Stimulated activated CD8-positive, alpha-beta memory T cell treated with anti-CD3 and anti-CD28 coated beads, Interleukin-15, amount 100 ng/mL, for 24 hours (primary cell): ENCODE data around the gene TACR2.

ENCODE experiments used
- DNase-seq: peaks from one replicate; pipeline ENCODE4 v3.0.0-alpha.2; 2020; ENCODE audit warnings: low read depth

Gene TACR2

GRCh38 chr10:69374242-69374641 lies 42.5 kb downstream of the TACR2 start:
- DNase-seq = no peak

DNA sequence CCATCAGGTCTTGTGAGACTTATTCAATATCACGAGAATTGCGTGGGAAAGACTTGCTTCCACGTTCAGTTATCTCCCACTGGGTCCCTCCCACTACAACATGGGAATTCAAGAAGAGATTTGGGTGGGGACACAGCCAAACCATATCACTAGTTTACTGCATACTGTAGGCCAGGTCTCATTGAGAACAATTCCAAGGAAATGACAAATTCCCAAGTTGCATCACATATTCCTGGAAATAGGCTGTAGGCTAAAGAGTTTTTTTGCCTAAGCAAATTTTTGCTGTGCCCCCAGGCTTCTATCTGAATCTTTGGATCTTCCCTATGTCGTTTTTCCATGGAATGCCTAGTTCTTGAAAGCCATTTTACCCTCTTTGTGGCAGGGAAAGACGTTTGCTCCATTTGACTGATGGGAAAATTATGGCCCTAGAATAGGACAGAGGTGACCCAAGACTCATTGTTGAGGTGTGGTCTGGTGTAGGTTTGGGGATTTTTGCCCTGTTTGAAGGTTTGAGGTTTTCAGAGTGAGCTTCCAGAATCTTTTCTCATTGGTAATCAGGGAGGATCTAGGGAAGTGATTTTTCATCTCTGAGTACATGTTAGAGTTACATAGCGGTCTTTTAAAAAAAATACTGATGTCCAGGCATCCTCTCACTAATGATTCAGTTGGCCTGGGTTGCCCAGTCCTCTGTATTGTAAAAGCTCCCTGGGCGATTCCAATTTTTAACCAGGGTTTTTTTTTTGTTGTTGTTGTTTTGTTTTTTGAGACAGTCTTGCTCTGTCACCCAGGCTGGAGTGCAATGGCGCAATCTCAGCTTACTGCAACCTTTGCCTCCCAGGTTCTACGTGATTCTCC lies 44.4 kb downstream of the TACR2 start:
- DNase-seq = no peak

GRCh38 chr10:69367469-69367868 lies 49.2 kb downstream of the TACR2 start:
- no peak for DNase-seq

DNA sequence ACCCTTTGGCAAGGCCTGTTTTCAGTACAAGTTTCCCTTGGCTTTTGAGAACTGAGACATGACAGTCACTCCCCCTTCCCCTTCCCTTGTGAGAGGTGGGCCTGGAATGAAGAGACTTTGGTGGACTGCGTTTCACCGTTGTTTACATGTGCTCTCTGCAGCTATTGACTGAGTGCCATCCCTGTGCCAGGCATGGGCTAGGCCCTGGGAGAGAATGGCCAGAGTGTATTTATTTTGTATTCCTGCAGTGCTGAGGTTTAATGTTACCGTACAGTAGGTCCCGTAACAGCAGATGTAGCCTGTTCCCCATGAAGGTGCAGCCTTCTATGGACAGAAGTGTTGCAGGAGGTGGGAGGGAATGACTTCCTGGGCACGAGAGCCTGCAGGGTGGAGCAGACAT lies 50.0 kb downstream of the TACR2 start:
- DNase-seq = no peak

DNA sequence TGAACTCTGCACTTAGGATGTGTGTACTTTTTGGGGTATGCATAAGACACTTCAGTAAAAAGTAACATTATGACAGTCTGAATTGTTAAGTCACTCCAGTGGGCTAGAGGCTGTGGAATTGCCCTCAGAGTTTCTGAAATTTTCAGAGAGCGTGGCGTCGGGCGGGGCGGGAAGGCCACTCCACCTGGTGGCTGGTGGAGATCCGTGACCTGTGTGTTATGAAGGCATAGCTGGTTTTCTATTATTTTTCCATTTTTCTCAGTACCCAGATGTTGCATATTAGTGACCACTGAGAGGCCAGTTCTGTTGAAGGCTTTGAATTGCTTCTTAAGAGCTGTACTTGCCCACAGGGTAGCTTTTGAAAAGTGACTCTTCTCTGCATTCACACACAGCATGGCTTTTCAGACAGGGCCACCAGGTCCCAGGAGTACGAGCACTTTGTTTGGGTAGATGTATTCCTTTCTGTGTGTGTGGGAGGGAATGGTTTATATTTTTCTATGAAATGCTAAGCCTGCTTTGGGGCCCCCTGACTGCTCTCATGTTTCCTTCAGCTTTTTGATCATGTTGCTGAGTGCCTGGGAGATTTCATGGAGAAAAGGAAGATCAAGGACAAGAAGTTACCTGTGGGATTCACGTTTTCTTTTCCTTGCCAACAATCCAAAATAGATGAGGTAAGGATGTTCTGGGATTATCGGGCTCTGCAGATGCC lies 52.3 kb downstream of the TACR2 start:
- DNase-seq = no peak

- no peak for DNase-seq
Observed at GRCh38 chr10:69363666-69364065, 53.1 kb downstream of the TACR2 start.

- no peak for DNase-seq
Observed at GRCh38 chr10:69362471-69362954, 54.2 kb downstream of the TACR2 start.

DNA sequence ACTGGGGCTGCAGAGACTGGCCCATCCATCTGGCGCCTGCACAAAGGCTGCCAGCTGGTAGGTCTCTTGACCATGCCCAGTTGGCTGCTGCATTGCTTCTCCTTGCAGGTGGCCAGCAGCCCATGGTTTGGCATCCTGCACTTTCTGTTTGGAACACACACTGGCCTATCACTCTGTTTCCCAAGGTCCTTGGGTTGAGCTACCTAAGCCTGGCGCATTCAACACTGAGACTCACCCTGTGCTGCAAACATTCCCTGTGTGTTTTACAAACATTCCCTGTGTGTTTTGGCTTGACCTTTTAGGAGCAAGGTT lies 55.5 kb downstream of the TACR2 start:
- no peak for DNase-seq

DNA sequence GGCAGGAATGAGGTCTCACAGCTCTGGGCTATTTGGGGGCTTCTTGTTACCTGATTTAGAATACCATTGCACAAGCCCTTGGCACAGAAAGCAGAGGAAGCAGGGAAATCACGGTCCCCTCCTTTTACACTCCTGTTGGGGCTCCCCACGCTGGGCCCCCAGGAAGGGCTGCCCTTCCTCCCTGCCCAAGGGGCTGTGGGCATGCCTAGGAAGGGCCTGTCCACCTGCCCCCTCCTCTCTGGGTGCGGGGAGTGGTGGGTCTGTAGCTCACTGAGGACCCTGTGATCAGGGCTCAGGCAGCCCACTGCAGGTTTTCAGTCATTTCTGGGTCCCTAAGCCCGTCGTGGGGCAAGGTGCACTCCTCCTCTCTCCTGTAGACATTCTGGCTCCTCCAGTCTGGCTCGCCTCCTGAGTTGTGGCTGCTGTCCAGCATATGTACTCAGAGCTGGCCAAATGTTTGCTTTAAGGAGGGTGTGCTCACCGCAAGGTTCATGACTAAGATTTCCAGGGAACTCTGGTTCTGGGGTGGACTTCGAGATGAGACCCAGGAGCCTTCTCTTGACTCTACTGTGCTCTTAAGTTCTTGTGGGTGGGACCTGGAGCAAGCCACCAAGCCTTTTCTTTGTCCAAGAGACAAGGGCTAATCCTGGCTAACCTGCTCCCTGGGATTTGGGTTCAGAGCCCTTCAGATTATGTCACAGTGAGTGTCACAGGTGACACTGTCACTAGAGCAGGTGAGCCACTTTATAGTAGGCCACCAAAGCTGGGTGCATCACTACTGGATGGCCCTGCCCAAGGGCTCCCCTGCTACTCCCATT lies 56.0 kb downstream of the TACR2 start:
- DNase-seq = no peak

DNA sequence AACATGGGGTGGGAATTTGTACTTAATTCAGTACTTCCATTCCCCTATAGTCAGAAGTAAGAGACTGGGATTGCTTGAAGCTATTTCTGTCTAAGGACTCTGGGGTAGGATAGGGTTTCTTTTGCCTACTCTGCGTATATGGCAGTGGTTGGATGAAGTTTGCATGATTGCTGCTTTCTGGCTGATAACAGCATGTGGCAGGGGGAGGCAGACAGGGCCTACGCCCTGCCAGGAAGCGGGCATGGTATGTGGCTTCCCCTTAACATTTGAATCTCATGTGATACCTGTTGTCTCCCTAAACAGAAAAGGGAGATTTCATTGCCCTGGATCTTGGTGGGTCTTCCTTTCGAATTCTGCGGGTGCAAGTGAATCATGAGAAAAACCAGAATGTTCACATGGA lies 57.1 kb downstream of the TACR2 start:
- DNase-seq = no peak

DNA sequence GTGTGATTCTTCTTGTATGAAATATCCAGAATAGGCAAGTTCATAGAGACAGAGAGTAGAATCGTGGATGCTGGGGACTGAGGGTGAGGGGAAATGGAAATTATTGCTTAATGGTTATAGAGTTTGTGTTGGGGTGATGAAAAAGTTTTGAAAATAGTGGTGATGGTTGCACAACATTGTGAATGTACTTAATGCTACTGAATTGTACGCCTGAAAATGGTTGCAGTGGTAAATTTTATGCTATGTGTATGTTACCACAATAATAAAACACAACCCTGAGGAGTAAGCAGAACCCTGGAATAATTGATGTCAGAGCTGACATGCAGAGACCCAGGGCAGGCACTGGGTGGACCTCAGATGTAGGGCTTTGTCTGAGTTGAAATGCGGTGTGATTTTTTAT lies 57.6 kb downstream of the TACR2 start:
- DNase-seq = no peak

DNA sequence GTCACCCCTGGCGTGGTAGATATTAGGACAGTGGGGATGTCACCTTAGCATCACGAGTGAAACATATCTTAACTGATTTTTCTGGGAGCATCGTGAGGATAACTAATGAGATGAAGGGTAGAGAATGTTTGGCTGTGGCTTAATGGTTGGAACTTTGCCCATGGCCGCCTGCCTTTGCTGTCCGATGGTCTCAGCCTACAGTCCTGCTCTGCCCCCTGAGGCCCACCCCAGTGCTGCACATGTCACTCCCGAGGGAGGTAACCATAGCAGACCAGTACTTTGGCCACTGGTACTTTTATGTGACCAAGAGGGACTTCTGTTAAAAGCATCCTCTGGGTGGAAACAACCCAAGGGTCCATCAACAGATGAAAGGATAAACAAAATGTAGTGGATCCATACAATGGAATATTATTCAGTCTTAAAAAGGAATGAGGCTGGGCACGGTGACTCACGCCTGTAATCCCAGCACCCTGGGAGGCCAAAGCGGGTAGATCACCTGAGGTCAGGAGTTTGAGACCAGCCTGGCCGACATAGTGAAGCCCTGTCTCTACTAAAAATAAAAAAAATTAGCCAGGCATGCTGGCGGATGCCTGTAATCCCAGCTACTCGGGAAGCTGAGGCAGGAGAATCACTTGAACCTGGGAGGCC lies 58.4 kb downstream of the TACR2 start:
- no peak for DNase-seq

DNA sequence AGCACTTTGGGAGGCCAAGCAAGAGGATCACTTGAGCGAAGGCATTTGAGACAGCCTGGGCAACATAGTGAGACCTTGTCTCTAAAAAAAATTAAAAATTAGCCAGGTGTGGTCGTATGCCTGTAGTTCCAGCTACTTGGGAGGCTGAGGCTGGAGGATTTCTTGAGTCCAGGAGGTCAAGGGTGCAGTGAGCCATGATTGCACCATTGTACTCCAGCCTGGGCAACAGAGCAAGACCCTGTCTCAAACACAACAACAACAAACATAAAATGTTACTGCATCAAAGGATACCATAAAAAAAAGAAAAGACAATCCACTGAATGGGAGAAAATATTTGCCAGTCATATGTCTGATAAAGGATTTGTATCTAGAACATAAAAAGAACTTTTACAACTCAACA lies 60.5 kb downstream of the TACR2 start:
- DNase-seq = no peak

GRCh38 chr10:69353977-69354635 lies 62.6 kb downstream of the TACR2 start:
- no peak for DNase-seq
